ENCODE measurements around the gene SMAD7.

SMAD7 gene

DNA sequence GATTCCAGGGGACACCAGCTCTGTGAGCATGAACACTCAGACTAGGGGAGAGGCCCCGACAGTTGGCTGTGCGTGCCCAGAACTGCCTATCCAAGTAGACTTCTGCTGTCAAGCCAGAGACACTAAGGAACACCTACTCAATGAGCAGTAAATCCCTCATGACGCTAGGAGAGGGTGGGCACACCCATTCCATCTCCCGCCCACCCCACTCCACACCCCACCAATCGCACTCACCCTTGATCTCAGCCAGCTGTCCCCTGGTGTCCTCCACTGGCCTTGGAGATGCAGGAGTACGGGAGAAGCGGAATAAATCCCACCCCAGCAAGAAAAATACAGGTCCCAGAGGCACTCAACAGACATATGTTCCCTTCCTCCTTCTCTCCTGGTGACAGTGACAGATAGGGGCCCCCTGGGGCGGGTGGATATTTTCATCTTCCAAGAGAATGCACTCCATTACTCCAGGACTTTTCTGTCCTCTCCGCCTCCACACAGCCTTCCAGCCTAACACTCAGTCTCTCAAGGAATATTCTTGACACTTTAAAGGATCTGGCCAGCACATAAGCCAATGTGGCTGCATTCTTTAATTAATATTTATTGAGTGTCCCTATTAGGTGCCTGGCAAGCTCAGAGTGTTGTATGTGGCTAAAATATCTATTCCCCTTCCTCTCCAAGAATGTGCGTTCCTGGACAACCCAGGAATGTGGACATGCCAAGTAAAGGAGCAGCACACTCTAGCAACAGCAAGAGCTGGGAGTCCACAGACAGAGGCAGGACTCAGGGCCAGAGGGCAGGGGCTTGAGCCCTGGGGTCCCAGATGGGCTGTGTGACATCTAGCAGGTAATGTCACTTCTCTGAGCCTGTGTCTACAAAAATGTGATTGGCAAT lies 13.1 kb upstream of the SMAD7 start:
- peak overlapping the region in 5 of 21 experiments; percentile 32 to 63 (median 53) for H3K27ac ChIP-seq
- no peak overlapping the region for H3K4me3 ChIP-seq

DNA sequence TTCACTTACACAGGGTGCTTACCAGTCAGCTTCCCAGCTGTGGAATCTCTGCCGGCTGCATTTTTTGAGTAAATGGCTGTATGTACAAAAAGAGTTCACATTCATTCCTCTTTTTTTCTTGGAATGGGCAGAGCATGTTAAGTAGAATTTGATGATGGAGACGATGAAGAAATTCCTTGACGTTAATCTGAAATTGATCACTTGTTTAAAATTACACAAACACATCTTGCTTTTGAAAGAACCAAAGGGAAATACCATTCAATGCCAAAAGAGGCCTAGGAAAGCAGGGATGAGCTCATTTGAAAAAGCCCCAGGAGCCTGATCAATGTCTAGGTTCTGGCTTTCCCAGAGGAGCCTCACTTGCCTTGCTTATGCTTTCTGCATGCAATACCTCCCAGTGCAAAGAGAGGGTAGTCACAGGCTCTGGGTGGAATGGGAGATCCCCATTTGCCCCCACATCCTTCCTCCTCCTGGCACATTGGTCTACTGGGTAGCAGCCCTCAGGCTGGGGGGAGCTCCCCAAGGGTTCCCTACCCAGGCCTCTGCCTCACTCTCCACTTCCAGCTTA lies 12.3 kb upstream of the SMAD7 start:
- Histone ChIP-seq H3K27ac (peak overlapping the region in 5 of 21 experiments; percentile 32 to 68 (median 53)), H3K4me3 (no peak overlapping the region)

DNA sequence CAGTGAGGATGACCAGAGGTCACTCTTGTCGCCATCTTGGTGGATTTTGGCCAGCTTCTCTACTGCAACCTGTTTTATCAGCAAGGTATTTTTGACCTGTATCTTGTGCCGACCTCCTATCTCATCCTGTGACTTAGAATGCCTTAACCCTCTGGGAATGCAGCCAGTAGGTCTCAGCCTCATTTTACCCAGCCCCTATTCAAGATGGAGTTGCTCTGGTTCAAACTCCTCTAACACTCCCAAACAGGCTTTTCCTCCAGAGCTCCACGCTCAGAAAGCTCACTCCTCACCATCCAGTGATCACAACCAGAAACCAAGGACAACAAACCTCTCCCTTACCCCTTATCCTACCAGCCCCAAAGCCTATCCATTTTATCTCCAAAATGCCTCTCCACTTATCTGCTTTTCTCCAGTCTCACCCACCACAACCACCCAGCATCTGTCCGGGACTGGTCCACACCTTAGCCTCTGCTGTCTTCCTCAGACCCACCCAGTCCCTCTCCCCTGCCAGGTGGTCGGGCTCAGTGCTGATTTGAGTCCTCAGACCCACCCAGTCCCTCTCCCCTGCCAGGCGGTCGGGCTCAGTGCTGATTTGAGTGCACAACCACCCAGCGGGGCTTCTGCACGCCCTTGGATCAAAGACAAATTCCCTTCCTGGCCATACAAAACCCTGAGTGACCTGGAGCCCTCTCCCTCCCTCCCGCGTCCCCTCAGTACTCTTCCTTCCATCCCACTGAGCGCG lies 11.7 kb upstream of the SMAD7 start:
- H3K27ac ChIP-seq: peak overlapping the region in 5 of 21 experiments; percentile 9 to 68 (median 27)
- H3K4me3 ChIP-seq: no peak overlapping the region

DNA sequence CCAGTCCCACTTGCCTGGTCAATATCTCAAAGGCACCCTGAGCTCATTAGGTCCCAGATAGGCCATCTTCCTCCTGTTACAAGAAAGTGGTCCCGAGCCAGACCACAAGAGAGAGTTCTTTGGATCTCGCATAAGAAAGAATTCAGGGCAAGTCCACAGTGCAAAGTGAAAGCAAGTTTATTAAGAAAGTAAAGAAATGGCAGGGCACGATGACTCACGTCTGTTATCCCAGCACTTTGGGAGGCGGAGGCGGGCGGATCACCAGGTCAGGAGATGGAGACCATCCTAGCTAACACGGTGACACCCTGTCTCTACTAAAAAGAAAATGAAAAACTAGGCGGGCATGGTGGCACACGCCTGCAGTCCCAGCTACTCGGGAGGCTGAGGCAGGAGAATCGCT lies 10.8 kb upstream of the SMAD7 start:
- H3K27ac ChIP-seq: no peak overlapping the region
- no peak overlapping the region for H3K4me3 ChIP-seq

DNA sequence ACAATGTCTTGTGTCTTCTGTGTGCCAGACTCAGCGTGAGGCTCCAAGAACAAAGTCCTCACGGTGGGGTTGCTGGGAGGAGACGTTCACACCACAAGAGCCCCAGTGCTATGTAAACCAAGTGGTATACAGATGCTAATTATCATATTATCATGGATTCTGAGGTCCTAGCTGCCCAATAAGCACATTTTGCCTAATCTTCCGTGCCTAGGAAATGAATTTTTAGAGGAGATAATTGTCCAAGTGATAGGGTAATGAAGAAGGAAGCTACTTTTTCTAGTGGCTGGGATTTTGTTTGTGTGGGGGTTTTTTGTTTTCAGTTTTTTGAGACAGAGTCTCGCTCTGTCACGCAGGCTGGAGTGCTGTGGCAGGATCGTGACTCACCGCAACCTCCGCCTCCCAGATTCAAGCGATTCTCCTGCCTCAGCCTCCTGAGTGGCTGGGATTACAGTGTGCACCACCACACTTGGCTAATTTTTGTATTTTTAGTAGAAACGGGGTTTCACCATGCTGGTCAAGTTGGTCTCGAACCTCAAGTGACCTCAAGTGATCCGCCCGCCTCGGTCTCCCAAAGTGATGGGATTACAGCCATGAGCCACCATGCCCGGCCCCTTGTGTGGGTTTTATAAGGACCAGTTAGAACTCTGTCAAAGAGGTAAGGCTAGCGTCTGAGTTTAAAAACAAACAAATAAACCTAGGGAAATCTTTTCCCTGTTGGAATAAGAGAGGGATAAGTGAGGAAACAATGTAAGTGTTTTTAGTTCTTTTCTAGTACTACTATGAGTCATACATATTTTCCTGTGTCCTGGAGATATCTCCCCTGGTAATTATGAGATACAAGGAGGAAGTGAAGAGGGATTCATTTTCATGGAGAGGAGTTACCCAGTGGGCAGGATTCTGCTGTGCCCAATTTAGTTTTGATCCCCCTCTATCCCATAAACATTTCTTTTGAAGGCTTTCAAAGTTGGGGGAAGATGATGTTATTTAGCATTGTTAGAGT lies 9.5 kb upstream of the SMAD7 start:
- peak overlapping the region in 2 of 21 experiments; percentile 5 to 43 for H3K27ac ChIP-seq
- H3K4me3 ChIP-seq: no peak overlapping the region

DNA sequence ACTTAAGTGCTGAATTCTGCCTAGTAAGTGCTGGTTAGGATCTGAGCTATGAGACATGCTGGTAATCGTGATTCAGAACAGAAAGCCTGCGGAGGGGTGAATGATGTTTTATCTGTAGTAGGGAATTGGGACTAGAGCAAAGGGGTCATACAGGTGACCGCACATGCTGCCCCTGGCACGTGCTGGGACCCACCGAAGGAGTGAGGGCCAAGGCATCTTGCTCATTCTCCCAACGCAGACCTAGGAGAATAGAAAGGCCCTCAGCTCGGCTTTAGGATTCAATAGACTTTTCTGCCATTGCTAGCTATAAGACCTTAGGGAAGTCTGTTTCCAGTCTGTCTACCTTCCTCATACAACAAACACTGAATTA lies 8.8 kb upstream of the SMAD7 start:
- Histone ChIP-seq H3K4me3 (no peak overlapping the region), H3K27ac (peak overlapping the region in 1 of 21 experiments; percentile 43)

DNA sequence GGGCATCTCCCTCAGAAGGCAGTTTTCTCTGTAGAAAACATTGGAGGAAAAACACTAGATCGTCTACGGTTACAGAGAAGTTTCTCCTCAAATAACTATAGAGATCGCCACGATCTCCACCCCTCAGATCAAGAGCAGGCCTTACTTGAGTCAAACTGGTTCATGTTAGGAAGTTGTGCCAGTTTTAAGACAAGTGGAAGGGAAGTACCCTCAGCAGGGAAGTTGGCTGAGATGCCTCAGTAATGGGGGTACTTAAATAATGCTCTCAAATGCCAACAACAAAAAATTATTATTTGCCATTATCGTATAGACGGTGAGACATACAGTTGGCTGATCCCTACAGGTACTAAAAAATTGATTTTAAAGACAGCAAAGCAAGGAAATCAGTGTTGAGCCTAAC lies 8.2 kb upstream of the SMAD7 start:
- Histone ChIP-seq H3K27ac (no peak overlapping the region), H3K4me3 (no peak overlapping the region)

DNA sequence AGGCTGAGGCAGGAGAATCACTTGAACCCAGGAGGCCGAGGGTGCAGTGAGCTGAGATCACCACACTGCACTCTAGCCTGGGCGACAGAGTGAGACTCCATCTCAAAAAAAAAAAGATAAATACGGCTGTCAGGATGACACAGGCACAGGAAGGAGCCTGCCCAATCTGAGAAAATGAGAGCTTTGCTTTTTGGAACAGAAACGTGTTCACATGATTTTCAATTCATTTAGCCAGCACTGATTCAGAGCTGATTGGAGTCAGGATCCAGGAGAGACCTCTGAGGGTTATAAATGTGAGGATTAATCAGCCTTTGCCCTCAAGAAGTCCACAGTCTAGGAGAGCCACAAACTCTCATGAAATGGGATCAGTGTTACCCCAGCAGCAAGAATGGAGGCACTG lies 6.9 kb upstream of the SMAD7 start:
- Histone ChIP-seq H3K4me3 (no peak overlapping the region), H3K27ac (peak overlapping the region in 8 of 21 experiments; percentile 28 to 86 (median 80))

DNA sequence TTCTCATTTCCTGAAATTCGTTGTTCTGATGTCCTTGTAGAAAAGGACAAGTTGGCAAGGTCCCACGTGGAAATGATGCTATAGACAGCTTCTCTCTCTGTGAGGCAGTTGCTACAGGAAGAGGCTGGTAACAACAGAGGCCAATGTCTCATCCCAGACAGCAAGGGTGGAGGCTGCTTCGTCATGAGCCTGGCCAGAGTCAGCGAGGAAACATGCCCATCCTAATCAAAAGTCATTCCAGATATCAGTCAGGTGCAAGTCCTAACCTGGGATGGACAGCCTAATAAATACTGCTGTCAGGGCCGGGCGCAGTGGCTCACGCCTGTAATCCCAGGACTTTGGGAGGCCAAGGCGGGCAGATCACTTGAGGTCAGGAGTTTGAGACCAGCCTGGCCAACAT lies 6.4 kb upstream of the SMAD7 start:
- peak overlapping the region in 9 of 21 experiments; percentile 12 to 86 (median 78) for H3K27ac ChIP-seq
- H3K4me3 ChIP-seq: no peak overlapping the region

DNA sequence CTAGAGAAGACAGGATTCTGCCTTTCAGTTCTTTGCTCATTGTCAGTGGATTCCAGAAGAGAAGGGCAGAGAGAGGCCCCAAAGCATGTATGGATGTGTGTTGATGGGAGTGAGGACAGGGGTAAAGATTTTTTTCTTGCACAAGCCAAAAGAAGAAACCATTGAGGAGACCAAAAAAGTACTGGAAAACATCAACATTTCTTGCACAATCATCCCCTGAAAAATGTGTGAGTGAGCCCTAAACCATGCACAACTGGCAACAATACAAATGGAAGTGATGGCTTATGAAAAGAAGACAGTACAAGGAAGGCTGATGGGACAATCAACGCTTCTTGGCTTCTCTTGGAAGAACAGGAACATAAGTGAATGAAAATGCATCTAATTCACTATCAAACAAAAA lies 5.6 kb upstream of the SMAD7 start:
- peak overlapping the region in 19 of 21 experiments; percentile 28 to 86 (median 71) for H3K27ac ChIP-seq
- H3K4me3 ChIP-seq: no peak overlapping the region

DNA sequence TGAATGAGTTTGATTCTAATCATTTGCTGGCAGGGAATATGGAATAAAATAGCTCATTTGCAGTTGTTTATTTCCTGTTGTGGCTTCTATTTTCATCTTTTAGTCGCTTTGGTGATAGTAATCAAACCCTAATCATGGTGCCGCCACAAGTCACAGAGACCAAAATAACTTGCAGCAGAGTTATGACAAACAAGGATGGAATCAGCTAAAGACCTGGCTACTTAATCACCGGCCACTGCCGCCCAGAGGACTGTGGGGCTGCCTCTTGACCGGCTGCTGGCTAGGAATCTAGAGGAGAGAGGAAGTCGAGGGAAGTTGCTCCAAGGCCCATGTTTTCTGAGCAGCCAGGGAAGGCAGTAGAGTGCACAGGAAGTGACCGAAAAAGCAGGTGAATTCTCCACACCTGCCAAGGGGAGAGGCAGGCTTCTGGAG lies 5.1 kb upstream of the SMAD7 start:
- no peak overlapping the region for H3K4me3 ChIP-seq

DNA sequence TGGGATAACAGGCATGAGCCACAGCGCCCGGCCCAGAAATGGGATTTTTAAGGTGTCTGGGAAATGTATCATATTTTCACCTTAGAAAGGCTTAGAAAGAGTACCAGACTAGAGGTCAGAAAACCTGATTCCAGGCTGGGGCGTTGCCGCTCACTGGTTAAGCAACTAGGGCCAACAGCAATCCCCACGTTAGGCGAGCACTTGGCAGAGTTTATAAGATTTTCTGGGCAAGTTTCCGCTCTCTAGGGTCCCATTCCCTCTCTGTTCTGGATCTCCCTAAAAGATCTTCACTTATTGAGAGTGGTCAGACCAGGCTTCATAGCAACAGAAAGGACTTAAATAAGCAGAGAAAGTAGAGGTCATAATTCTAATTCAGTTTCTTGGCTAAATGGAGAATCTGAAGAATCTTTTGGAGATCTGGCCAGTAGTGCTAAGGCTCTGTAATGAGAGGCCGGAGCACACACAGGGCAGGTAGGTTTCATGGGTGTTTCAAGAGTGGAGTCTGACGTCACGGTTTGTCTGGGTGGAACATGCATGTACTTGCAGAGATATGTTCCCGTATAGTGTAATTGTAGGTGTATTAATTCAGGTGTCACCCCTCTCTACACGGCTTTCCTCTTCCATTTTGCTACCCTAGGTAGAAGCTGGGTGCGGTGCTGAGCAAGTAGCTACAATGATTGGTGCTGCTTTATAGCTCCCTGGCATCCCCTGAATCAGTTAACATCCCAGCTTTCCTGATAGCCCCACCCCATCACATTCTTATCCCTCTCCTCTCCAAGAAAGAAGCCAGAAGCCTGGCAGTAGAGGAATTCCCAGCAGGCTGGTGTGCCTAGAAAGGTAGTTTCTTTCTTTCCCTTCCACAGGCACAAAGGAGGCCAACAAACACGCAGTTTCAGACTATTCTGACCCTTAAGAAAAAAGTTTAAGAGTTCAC lies 4.4 kb upstream of the SMAD7 start:
- peak overlapping the region in 20 of 21 experiments; percentile 31 to 86 (median 71) for H3K27ac ChIP-seq
- H3K4me3 ChIP-seq: no peak overlapping the region

More for the DNA sequence above, 5.1 kb upstream of the SMAD7 start:
- peak overlapping the region in 20 of 21 experiments; percentile 28 to 86 (median 71) for H3K27ac ChIP-seq

DNA sequence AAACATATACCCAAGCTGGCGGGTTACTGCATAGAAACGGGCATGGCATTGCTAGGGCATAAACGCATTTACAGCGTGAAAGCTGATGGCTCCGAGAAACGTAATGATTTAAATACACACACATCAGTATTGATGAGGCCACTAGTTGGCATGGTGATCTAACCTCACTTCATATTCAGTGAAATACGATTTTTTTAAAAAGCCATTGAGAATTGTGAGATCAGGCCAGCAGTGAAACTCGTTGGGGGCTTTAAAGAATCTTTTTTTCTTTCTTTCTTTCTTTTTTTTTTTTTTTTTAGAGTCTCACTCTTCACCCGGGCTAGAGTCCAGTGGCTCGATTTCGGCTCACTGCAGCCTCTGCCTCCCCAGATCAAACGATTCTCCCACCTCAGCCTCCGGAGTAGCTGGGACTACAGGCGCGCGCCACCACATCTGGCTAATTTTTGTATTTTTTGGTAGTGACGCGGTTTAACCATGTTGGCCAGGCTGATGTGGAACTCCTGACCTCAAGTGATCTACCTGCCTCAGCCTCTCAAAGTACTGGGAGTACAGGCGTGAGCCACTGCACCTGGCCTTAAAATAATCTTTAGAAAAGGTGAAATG lies 2.4 kb upstream of the SMAD7 start:
- H3K4me3 ChIP-seq: peak overlapping the region; percentile 56 to 87 (median 81)
- H3K27ac ChIP-seq: peak overlapping the region; percentile 91 to 100 (median 95)

DNA sequence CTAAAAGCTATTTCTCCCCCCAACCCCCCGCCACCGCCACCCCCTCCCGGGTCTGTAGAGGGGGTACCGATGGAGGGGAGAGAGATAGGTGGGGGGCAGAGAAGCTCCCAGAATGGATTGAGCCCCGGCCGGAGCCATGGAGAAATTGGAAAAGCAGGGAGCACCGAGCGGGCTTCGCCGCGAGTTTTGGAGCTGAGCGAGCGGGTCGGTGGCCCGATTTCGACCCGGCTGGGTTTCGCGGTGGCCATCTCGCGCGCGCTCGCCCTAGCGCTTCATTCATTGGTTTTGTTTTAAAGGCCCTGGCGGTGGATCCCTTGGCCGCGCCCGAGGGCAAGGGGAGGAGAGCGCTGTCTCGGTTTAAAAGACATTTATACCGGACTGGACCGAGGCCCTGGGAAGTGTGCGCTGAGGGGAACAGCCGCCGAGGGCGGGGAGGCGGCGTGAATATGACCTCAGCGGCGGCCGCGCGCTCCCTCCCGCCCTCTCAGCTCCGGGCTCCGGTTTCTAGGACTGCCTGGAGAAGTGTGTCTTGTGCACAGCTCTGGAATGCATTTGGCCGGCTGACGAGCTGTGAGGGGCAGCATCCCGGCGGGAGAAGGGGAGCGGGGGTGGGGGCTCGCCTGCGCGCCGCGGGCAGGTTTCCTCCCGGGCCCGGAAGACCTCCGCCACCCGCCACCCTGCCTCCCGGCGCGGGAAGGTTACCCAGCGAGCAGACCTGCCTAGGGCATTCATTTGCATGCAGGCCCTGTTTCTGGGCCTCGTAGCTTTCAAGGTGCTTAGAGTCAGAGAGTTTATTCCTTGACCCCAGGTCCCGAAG lies 1.7 kb upstream of the SMAD7 start:
- peak overlapping the region; percentile 91 to 100 (median 95) for H3K27ac ChIP-seq

DNA sequence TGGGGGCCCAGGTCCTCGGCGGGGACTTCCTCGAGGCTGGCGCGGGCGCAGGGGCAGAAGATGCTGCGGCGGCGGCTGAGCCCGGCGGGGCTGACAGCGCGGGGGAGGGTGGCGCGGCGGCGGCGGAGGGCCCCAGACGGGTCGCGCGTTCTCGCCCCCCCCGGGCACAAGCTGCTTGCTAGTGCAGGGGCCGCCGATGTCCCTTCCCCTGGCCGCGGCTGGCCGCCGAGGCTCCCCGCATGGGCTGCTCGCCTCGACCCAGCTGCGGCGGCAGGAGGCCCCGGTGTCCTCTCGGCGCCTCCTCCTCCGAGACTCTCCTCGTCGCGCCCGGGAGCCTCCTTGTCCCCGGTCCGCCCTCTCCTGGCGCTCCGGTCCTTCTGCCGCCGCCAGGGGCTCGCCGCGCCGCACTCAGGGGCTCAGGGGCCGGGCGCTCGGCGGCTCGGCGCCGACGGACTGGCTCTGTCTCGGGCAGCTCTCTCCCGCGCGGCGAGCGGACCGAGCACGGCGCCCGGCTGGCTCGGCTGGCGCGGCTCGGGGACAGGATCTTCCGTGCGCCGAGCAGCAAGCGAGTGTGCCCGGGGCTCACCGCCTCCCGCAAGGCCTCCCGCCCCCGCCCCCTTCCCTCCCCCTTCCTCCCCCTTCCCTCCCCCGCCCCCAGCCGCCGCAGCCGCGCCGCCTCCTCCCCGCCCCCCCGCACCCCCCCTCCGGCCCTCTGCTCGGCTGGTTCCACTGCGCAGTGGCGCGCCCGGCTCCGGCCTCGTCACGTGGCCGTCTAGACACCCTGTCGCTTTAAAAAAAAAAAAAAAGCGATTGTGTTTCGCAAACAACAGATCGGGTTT lies 902 bp upstream of the SMAD7 start:
- Histone ChIP-seq H3K27ac (peak overlapping the region; percentile 91 to 100 (median 95)), H3K4me3 (peak overlapping the region; percentile 56 to 87 (median 81))

More for the DNA sequence above, 1.7 kb upstream of the SMAD7 start:
- H3K4me3 ChIP-seq: peak overlapping the region; percentile 56 to 87 (median 81)

All from skin epidermis (tissue), 12 donors.